Peyer's patch (tissue), 4 donors: ENCODE data around the gene ENO1. TPM values are rescaled to one million over a fixed set of nuclear protein-coding genes. Genes with fewer than 3 reads are reported as not detected.
A peak's percentile ranks its signal among the peaks of the same experiment; 100 is the strongest.
"Not testable (repeated sequence)": the region's sequence is repeated elsewhere in the genome, so short reads cannot be mapped to it uniquely, and the experiment has no call there.

Experiments used
- DNase-seq, 3 donors: peaks; one replicate each; pipeline ENCODE4 v3.0.0-alpha.2; 2017 to 2019
- H3K27ac ChIP-seq, 4 donors: fragments of 200-600 bp; sonication (generic); one replicate each; pipeline ENCODE4 v1.5.1; 2016 to 2019
- H3K27me3 ChIP-seq, 2 donors: fragments of 200-600 bp; sonication (generic); one replicate each; pipeline ENCODE4 v1.5.1; 2019
- H3K36me3 ChIP-seq, 3 donors: fragments of 200-600 bp; sonication (generic); one replicate each; pipeline ENCODE4 v1.5.1; 2016 to 2019
- H3K4me1 ChIP-seq, 4 donors: fragments of 200-600 bp; sonication (generic); one replicate each; pipeline ENCODE4 v1.5.1; 2016 to 2019
- H3K4me3 ChIP-seq, 4 donors: fragments of 200-600 bp; sonication (generic); 1 replicate in 3 of 4; 2 replicates in 1 of 4; pipeline ENCODE4 v1.5.1; 2016 to 2019; ENCODE audit warnings: mild to moderate bottlenecking in 1 of 4
- H3K9me3 ChIP-seq, 4 donors: fragments of 200-600 bp; sonication (generic); one replicate each; pipeline ENCODE4 v1.5.1; 2016 to 2019; ENCODE audit warnings: mild to moderate bottlenecking in 1 of 4
- POLR2A ChIP-seq, 2 donors: fragments of 450-650 bp; IDR thresholded peaks; one replicate each; pipeline ENCODE4 v1.5.1; 2017; ENCODE audit warnings: antibody characterized with exemption in 2 of 2, mild to moderate bottlenecking in 2 of 2, moderate library complexity in 2 of 2
- total RNA-seq, 4 donors: library from RNA; depleted of rRNA; stranded (reverse); fragments of >200 nt; gene quantifications; one replicate each; pipeline ENCODE4 v1.1.0, GENCODE V29; 2016
- TF ChIP-seq, protein P1 (sequence below), 6 experiments: fragments of 450-650 bp in 4 of 6; fragments of 200-600 bp in 2 of 6; sonication (generic) in 1 of 6; IDR thresholded peaks; one replicate each; pipeline ENCODE4 v1.5.1; 2017 to 2019; ENCODE audit warnings: antibody characterized with exemption in 6 of 6, mild to moderate bottlenecking in 3 of 6, moderate library complexity in 1 of 6

The ENO1 gene
- total RNA-seq: 100 to 1,000 TPM; 355 to 547 (median 484) TPM

GRCh38 chr1:8878448-8878697 lies at the start of gene ENO1:
TSS of gene ENO1 (minus strand) at chr1:8878686. CDS start at chr1:8874908, 3,778 bp downstream.
- Histone ChIP-seq H3K27me3 (no peaks in the 10 kb centered on the region), H3K27ac (peak within 1 kb of the TSS; percentile 95 to 100 (median 98)), H3K9me3 (no peaks in the 10 kb centered on the region), H3K4me3 (peak within 1 kb of the TSS; percentile 79 to 97 (median 80)), H3K36me3 (peaks cover 0 to 19% (median 0%) of the 10 kb centered on the region in 3 donors), H3K4me1 (peaks cover 5 to 53% (median 22%) of the 10 kb centered on the region in 4 donors)
- TF ChIP-seq POLR2A (IDR thresholded peaks at IDR 0.05): peak; percentile 95 to 98
- TF ChIP-seq, protein P1, sequence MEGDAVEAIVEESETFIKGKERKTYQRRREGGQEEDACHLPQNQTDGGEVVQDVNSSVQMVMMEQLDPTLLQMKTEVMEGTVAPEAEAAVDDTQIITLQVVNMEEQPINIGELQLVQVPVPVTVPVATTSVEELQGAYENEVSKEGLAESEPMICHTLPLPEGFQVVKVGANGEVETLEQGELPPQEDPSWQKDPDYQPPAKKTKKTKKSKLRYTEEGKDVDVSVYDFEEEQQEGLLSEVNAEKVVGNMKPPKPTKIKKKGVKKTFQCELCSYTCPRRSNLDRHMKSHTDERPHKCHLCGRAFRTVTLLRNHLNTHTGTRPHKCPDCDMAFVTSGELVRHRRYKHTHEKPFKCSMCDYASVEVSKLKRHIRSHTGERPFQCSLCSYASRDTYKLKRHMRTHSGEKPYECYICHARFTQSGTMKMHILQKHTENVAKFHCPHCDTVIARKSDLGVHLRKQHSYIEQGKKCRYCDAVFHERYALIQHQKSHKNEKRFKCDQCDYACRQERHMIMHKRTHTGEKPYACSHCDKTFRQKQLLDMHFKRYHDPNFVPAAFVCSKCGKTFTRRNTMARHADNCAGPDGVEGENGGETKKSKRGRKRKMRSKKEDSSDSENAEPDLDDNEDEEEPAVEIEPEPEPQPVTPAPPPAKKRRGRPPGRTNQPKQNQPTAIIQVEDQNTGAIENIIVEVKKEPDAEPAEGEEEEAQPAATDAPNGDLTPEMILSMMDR (IDR thresholded peaks at IDR 0.05): peak in 1 of 6 experiments; percentile 18
- no peak for DNase-seq

- no peaks in the 10 kb centered on the region for H3K27me3 ChIP-seq
- H3K4me1 ChIP-seq: no peaks in the 10 kb centered on the region
- no peaks in the 10 kb centered on the region for H3K36me3 ChIP-seq
- no peak for TF ChIP-seq POLR2A (IDR thresholded peaks at IDR 0.05)
- TF ChIP-seq, protein P1 (IDR thresholded peaks at IDR 0.05): no peak
- DNase-seq: no peak
- no peaks in the 10 kb centered on the region for H3K9me3 ChIP-seq
- H3K27ac ChIP-seq: no peak overlapping the region
- no peak overlapping the region for H3K4me3 ChIP-seq
Observed at GRCh38 chr1:8926707-8927694, 48.5 kb upstream of the ENO1 start.

DNA sequence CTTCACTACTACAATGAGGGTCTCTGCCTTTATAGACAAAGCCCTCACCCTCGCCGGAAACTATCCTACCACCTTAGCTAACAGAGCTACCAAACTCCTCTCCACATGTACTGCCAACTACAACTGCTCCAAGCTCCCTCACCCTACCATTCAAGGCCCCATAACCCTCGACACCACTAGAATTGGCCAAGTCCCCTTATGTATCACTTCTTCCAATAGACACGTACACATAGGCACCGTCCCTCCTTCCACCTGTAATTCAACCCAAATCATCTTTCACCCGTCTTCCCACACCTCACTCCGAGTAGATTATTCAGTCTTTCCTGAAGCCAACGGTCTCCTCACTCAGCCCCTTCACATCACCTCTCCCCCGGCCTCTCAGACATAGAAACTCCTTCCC lies 47.5 kb upstream of the ENO1 start:
- no peak for DNase-seq
- Histone ChIP-seq H3K4me3 (no peak overlapping the region), H3K36me3 (no peaks in the 10 kb centered on the region), H3K27ac (no peak overlapping the region), H3K4me1 (no peaks in the 10 kb centered on the region), H3K9me3 (no peaks in the 10 kb centered on the region), H3K27me3 (no peaks in the 10 kb centered on the region)
- no peak for TF ChIP-seq POLR2A (IDR thresholded peaks at IDR 0.05)
- TF ChIP-seq, protein P1 (IDR thresholded peaks at IDR 0.05): no peak

DNA sequence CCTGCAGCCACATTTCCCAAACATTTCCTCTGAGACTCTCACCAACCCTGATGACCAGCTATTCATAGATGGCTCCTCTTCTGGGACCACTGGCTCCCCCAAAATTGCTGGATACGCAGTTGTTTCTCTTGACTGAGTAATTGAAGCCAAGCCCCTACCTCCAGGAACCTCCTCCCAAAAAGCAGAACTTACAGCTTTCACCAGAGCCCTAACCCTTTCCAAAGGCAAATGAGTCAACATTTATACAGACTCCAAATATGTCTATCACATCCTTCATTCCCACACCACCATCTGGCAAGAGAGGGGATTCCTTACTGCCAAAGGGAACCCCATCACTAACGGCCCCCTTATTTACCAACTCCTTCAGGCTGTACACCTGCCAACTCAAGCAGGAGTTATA lies 46.9 kb upstream of the ENO1 start:
- Histone ChIP-seq H3K4me3 (no peak overlapping the region), H3K4me1 (no peaks in the 10 kb centered on the region), H3K36me3 (no peaks in the 10 kb centered on the region), H3K27me3 (no peaks in the 10 kb centered on the region), H3K9me3 (no peaks in the 10 kb centered on the region), H3K27ac (no peak overlapping the region)
- no peak for DNase-seq
- no peak for TF ChIP-seq POLR2A (IDR thresholded peaks at IDR 0.05)
- TF ChIP-seq, protein P1 (IDR thresholded peaks at IDR 0.05): no peak

DNA sequence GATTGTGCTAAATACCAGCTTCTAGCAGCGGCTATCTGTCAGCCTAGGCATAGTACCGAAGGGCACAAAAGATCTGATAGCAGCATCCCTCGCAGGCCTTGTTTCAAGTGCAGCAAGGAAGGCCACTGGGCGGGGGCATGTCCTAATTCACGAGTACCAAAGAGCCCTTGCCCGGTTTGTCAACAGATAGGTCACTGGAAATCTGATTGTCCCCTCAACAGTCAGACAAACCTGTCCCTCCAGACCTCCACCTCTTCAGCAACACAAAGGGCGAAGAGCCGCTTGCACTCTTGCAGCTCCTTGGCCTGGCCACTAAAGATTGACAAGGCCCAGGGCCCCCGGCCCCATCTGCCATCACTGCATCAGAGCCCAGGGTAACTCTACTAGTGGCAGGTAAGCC lies 44.5 kb upstream of the ENO1 start:
- no peak for DNase-seq
- Histone ChIP-seq H3K36me3 (no peaks in the 10 kb centered on the region), H3K4me1 (no peaks in the 10 kb centered on the region), H3K9me3 (no peaks in the 10 kb centered on the region), H3K4me3 (no peak overlapping the region), H3K27ac (no peak overlapping the region), H3K27me3 (no peaks in the 10 kb centered on the region)
- no peak for TF ChIP-seq POLR2A (IDR thresholded peaks at IDR 0.05)
- TF ChIP-seq, protein P1 (IDR thresholded peaks at IDR 0.05): no peak

DNA sequence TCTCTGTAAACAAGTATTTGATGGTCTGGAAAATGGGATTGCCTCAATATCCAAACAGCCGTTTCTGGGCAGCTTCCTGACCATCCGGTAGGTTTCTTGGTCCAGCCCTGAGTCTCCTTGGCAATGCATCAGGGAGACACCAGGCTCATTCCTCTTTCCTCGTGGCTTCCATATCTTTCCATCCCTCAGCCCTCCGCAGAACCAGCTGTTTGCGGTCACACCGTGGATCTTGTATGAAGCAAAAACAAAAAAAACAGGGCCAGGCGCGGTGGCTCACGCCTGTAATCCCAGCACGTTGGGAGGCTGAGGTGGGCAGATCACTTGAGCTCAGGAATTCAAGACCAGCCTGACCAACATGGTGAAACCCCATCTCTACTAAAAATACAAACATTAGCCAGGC lies 39.0 kb upstream of the ENO1 start:
- H3K27me3 ChIP-seq, DNase-seq, H3K36me3 ChIP-seq, H3K4me1 ChIP-seq, H3K4me3 ChIP-seq, H3K27ac ChIP-seq, H3K9me3 ChIP-seq: not testable (repeated sequence)
